Spleen (tissue), 7 donors: ENCODE measurements around the gene IDE.

Experiments
- POLR2A ChIP-seq, 3 donors: fragments of 450-650 bp; IDR thresholded peaks; one replicate each; pipeline ENCODE4 v1.5.1; 2017; ENCODE audit warnings: antibody characterized with exemption in 3 of 3, mild to moderate bottlenecking in 1 of 3
- TF ChIP-seq, protein P1 (sequence below), 11 experiments: fragments of 200-600 bp in 7 of 11; fragments of 450-650 bp in 4 of 11; sonication (generic) in 4 of 11; IDR thresholded peaks in 8 of 11; conservative IDR thresholded peaks in 3 of 11; 1 replicate in 7 of 11; 2 replicates in 4 of 11; pipeline versions ENCODE4 v1.4.0 to v1.8.0; 2016 to 2021; ENCODE audit warnings: antibody characterized with exemption in 11 of 11, inconsistent platforms in 4 of 11, mild to moderate bottlenecking in 1 of 11
- donor health status: DM: no; HTN: no; CAD: no; lungs with moderate emphysema.
- donor health status: DM: no; HTN: no; CAD: no.
- donor health status: DM: no; HTN: no; CAD: no.

DNA sequence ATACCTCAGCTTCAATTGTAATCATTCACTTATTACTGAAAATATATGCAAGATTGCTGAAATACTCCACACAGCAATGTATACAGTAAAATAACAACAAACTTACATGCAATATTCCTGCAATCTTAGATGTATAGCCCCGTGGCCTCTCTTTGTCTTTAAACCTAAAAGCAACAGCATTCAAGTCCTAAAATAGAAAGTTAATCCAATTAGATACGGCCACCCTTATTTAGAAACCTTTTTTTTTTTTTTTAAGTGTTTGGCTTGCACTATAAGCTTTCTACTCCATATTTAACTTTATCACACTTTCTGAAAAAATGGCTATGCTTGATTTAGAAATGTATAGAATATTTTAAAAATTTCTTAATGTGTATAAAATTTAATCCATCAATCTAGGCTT is 67.6 kb downstream of the IDE start:
- TF ChIP-seq POLR2A (IDR thresholded peaks at IDR 0.05), result no peak
- TF ChIP-seq, protein P1, sequence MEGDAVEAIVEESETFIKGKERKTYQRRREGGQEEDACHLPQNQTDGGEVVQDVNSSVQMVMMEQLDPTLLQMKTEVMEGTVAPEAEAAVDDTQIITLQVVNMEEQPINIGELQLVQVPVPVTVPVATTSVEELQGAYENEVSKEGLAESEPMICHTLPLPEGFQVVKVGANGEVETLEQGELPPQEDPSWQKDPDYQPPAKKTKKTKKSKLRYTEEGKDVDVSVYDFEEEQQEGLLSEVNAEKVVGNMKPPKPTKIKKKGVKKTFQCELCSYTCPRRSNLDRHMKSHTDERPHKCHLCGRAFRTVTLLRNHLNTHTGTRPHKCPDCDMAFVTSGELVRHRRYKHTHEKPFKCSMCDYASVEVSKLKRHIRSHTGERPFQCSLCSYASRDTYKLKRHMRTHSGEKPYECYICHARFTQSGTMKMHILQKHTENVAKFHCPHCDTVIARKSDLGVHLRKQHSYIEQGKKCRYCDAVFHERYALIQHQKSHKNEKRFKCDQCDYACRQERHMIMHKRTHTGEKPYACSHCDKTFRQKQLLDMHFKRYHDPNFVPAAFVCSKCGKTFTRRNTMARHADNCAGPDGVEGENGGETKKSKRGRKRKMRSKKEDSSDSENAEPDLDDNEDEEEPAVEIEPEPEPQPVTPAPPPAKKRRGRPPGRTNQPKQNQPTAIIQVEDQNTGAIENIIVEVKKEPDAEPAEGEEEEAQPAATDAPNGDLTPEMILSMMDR (IDR thresholded peaks at IDR 0.05 in 8 of 11, conservative IDR thresholded peaks at IDR 0.05 in 3 of 11), result no peak
